RWPE1 (cell line): ENCODE data around the gene PYGO1.

Source experiments
- CTCF ChIA-PET: fragments of 350-600 bp; sonication (Branson Sonifier 250); formaldehyde crosslinking; extraction: SDS; loops from one replicate; lab custom pipeline; 2021; lab: Yijun Ruan, JAX
- POLR2A ChIA-PET: fragments of 400-600 bp; formaldehyde crosslinking; extraction: SDS; loops from one replicate; lab custom pipeline; 2020; ENCODE audit warnings: antibody characterized with exemption; ENCODE audit not compliant: low non-redundant PET; lab: Yijun Ruan, JAX
- DNase-seq: peaks from one replicate; pipeline ENCODE4 v3.0.0; 2012; ENCODE audit warnings: low spot score
- H3K27ac ChIP-seq: fragments of 450-650 bp; 2 replicates; pipeline ENCODE4 v1.5.1; 2017
- TF ChIP-seq, protein P1 (sequence below): fragments of 450-650 bp; conservative IDR thresholded peaks from 2 replicates; pipeline ENCODE4 v1.5.1; 2017; ENCODE audit warnings: low read depth, mild to moderate bottlenecking

The PYGO1 gene

DNA sequence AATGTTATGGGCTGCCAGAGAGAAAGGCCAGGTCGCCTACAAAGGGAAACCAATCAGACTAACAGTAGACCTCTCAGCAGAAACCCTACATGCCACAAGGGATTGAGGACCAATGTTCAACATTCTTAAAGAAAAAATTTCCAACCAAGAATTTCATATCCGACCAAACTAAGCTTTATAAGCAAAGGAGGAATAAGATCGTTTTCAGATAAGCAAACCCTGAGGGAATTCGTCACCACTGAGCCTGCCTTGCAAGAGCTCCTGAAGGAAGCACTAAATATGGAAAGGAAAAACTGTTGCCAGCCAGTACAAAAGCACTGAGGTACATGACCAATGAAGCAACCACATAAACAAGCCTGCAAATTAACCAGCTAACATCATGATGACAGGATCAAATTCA, 33.1 kb downstream of the PYGO1 start:
- TF ChIP-seq, protein P1, sequence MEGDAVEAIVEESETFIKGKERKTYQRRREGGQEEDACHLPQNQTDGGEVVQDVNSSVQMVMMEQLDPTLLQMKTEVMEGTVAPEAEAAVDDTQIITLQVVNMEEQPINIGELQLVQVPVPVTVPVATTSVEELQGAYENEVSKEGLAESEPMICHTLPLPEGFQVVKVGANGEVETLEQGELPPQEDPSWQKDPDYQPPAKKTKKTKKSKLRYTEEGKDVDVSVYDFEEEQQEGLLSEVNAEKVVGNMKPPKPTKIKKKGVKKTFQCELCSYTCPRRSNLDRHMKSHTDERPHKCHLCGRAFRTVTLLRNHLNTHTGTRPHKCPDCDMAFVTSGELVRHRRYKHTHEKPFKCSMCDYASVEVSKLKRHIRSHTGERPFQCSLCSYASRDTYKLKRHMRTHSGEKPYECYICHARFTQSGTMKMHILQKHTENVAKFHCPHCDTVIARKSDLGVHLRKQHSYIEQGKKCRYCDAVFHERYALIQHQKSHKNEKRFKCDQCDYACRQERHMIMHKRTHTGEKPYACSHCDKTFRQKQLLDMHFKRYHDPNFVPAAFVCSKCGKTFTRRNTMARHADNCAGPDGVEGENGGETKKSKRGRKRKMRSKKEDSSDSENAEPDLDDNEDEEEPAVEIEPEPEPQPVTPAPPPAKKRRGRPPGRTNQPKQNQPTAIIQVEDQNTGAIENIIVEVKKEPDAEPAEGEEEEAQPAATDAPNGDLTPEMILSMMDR: no peak
- ChIA-PET CTCF (interaction anchor here (0.6 kb wide), 1 partner anchor 95 kb away, joined by 3 read pairs; no protein-coding TSS in a partner anchor), POLR2A (no interaction called here)
- DNase-seq: no peak
- H3K27ac ChIP-seq: no peak overlapping the region

DNA sequence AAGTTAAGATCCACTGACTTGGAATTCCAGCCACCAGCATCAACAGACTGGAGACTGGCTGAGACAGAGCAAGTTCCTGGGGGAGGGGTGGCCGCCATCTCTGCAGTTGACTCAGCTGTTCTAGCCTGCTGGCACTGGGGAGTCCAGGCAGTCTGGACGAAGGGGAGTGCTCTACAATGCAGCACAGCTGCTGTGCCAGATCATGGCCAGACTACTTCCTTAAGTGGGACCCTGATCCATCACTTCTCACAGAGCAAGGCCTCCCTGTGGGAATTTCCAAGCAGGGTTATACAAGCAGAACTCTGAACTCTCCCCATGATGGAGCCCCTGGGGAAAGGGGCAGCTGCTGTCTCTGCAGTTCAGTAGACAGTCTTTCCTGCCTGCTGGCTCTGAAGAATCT, 35.2 kb downstream of the PYGO1 start:
- TF ChIP-seq, protein P1: no peak
- ChIA-PET CTCF (interaction anchor here (0.6 to 0.8 kb wide), 2 partner anchors 9 to 42 kb away, joined by 3 to 4 read pairs; no protein-coding TSS in a partner anchor), POLR2A (no interaction called here)
- no peak overlapping the region for H3K27ac ChIP-seq
- DNase-seq: no peak

DNA sequence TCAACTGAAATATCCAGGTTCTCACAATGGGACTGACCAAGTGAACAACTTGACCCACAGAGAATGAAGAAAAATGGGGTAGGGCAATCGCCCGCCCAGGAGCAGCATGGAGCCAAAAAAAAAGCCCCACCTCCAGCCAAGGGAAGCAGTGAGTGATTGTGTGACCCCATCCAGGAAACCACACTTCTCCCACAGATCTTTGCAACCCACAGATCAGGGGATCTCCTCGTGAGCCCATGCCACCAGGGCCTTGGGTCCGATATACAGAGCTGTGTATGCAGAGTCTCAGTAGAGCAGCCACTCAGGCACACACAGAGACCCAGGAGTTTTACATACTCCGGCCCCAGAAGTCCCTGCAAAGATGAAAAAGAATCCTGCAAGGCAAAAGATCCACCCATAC, 35.7 kb downstream of the PYGO1 start:
- DNase-seq: no peak
- TF ChIP-seq, protein P1: no peak
- ChIA-PET CTCF (interaction anchor here (0.5 to 0.8 kb wide), 4 partner anchors 9 to 1160 kb away, joined by 3 to 6 read pairs (median 4); no protein-coding TSS in a partner anchor), POLR2A (no interaction called here)
- no peak overlapping the region for H3K27ac ChIP-seq

DNA sequence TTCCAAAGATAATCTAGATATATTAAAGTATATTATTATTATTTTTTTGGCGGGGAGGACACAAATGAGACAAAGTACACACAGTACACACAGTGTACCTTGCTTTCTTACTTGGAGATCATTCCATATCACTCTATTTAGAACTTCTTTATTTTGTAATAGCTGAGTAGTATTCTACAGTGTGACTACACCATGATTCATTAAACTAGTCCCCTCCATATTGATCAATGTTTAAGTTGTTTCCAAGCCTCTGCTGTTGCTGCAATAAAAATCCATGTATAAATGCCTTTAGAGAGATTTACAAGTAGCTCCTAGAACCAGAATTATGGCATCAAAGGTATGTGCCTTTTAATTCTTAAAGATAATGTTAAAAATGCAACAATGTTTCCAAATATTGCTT, 38.8 kb downstream of the PYGO1 start:
- no peak overlapping the region for H3K27ac ChIP-seq
- ChIA-PET CTCF (interaction anchor here (0.6 kb wide), 2 partner anchors 20 to 22 kb away, joined by 3 to 5 read pairs; no protein-coding TSS in a partner anchor), POLR2A (no interaction called here)
- no peak for DNase-seq
- TF ChIP-seq, protein P1: no peak

DNA sequence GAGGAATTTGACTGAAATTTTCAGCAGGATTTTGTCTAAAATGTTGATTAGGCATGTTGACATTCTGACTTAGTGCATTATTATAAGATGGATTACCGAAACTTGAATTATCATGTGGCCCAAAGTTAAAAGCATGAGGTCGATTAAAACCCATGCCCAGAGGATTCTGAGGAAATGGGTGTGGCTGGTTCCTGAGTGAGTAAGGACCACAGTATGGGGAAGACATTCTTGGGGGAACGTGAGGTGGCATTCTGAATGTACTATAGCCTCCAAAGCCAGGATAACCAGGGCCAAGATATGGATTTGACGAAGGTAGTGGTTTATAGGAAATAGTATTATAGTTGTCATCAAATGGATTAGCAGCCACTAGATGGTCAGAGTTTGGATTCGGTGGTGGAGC, 41.4 kb downstream of the PYGO1 start:
- ChIA-PET CTCF (no interaction called here), POLR2A (no interaction called here)
- no peak overlapping the region for H3K27ac ChIP-seq
- TF ChIP-seq, protein P1: no peak
- DNase-seq: peak; percentile 20

DNA sequence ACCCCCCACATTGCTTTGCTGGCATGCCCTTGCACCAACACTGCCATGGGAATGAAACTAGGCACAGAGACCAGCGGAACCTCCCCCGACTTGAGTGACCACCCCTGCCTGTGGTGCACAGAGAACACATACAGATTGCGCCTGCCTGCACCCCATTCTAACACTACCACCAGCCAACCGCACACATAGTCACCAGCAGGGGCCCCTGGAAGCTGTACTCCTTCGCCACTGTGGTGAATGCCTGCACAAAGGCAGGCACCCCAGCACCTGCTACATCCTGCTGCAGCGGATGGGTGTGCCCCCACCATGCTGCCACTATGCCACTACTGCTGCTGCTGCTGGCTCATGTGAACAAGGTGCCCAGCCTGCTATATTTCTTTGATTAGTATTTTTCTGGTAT, 52.7 kb downstream of the PYGO1 start:
- CTCF ChIA-PET: no interaction called here
- POLR2A ChIA-PET: no interaction called here
- DNase-seq: no peak
- H3K27ac ChIP-seq: no peak overlapping the region
- TF ChIP-seq, protein P1: no peak
